Right kidney (tissue), 9 donors: ENCODE data around the gene ASB17.
"Not testable (repeated sequence)": the region's sequence is repeated elsewhere in the genome, so short reads cannot be mapped to it uniquely, and the experiment has no call there.

Experiments
- DNase-seq: peaks from one replicate; pipeline ENCODE4 v3.0.0-alpha.2; 2016
- long read RNA-seq, 8 donors: transcript quantifications; one replicate each; lab custom pipeline, GENCODE V29; 2026

The ASB17 gene, protein sequence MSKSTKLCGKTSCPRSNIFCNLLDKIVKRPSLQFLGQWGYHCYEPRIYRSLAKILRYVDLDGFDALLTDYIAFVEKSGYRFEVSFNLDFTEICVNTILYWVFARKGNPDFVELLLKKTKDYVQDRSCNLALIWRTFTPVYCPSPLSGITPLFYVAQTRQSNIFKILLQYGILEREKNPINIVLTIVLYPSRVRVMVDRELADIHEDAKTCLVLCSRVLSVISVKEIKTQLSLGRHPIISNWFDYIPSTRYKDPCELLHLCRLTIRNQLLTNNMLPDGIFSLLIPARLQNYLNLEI
- long read RNA-seq, donor 1: 0 reads
- long read RNA-seq, donor 2: 0 reads
- long read RNA-seq, donor 3: 0 reads
- long read RNA-seq, donor 4: 0 reads
- long read RNA-seq, donor 5: 0 reads
- long read RNA-seq, donor 6: 0 reads
- long read RNA-seq, donor 7: 0 reads
- long read RNA-seq, donor 8: 0 reads

DNA sequence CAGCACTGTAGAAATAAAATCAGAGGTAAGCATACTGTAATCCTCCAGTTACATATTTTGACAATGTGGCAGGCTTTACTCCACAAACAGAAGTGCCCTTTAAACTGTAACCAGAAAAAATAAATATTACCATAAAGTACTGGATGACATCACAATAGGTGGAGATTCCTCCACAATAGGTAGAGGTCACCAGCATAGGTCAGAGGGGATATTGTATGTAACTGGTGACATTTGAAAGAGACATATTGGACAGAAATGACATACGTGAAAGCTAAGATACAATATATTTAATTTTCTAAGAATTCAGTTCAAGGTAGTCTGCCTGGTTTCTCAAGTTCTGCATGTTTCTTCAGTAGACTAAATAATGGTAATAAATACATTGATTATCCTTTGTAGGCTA, at the start of gene ASB17:
Gene ASB17, minus strand, starts transcription at position 101 of the 400 bp plus-strand sequence. CDS start 113 bp downstream, outside the sequence.
- no peak for DNase-seq

DNA sequence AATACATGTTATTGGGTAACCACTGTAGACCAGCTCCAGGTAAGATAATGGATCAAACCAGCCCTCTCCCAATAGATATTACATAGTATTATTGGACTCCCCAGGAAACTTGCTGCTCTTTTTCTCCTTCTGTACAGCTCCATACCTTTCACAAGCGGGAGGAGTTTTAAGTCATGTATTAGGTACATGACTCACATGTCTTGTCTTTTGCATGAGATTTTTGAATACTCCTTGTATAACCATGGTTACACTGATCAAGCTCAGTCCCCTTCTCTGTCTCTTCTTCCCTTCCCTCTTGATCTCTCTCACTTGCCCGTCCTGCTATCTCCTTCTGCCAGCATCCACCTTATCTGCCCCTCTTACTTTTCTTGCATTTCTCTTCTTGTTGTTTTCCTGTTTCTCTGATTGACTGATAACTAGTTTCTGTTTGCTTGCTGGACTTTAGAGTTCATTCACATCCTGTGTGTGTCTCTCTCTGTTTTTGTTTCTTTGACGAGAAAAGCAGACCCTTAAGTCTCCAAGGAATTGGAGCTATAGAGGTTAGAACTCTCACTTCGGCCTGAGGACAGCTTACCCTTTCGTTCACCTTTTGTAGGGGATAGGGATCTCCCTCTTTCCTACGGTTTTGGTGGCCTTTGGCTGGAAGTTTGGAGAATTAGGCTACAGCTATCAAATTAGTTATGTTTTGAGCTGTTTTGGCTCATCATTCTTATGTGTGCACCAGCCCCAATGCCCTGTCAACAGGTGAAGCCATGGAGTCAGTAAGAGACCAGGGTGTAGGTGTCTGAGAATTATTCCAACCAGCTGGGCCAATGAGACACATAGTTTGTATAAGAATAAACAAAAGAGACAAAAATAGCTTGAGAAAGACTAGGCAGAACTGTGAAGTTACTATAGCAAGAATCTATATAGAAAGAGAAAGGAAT, 49.0 kb upstream of the ASB17 start:
- DNase-seq: no peak

DNA sequence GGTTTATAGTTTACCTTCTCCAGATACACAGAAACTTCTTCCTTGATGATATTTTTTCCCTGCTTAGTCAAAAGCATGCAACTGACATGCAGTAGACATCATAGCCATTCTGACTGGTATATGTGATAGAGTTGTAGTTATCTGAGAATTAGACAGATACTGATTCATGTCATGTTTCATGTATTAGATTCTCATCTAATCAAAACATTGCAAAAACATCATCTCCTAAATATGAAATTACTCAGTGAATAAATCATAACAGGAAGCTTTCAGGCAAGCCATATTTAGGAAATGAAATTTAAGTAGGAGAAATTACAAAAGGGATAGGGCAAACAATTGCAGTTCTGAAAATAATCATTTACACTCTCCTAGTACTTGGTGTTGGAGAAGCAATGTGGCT, 38.4 kb upstream of the ASB17 start:
- no peak for DNase-seq

DNA sequence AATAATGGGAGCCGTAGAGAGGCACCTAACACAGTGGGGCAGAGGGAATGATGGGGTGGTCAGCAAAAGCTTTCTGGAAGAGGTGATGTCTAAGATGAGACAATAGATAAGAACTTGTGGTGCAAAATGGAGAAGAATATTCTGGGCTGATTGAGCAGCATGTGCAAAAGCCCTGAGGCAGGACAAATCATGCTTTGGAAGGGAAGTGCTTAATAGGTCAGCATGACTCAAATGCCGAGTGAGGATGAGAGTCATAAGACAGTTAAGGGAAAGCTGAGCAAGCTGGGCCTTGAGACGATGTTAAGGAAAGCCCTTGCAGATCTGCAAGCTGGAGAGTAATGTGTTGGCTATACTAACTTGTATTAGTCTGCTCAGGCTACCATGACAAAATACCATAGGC, 37.3 kb upstream of the ASB17 start:
- no peak for DNase-seq

DNA sequence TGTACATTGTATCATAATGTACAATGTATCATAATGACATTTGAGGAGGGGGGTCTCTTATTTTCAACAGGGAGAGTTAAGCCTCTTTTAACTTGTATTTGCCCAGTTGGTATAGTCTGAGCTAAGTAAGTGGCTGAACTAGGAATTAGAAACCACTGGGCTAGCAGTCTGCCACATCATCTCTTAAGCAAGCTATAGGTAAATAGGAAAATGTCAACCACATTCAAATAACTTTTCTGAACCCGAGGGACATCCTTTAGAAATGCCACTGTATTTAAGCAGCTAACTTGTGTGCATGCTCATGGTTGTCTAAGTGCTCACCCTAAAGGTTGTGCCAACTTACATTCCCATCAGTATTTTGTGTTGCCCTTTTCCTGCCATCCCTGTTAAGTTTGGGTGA, 35.5 kb upstream of the ASB17 start:
- DNase-seq: no peak

DNA sequence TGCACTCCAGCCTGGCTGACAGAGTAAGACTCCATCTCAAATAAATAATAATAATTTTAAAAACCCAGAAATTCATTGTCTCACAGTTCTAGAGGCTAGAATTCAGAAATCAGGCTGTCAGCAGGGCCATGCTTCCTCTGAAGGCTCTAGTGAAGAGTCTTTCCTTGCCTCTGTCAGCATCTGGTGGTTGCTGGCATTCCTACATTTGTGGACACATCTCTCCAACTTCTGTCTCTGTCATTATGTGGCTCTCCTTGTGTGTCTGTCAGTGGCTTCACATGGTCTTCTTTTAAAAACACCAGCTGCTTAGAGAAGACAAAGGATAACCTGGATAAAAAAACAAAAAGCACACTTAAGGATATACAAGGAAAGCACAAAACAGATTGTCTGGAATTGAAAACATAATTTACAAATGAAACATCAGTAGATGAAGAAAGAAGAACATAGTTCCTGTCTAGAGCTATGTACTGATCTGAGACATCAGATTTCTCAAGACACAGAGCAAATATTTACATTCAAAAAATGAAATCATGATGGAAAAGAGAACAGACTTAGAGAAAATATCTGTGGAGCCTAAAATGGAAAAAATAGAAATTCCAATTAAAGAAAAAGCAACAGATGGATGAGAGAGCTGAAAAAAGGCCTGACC, 32.7 kb upstream of the ASB17 start:
- no peak for DNase-seq

DNA sequence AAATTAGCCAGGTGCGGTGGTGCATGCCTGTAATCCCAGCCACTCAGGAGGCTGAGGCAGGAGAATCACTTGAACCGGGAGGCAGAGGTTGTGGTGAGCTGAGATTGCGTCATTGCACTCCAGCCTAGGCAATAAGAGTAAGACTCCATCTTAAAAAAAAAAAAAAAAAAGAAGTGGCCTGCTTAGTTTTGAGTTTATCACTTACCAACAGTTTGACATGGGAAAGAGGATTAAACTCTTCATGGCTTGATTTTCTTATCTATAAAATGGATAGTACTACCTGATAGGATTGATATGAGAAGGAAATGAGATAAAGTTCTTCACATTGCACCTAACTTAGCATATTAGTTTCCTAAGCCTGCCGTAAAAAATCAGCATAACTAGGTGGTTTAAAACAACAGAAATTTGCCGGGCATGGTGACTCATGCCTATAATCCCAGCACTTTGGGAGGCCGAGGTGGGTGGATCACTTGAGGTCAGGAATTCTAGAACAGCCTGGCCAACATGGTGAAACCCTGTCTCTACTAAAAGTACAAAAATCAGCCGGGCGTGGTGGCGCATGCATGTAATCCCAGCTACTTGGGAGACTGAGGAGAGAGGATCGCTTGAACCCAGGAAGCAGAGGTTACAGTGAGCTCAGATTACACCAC, 32.0 kb upstream of the ASB17 start:
- DNase-seq: not testable (repeated sequence)

DNA sequence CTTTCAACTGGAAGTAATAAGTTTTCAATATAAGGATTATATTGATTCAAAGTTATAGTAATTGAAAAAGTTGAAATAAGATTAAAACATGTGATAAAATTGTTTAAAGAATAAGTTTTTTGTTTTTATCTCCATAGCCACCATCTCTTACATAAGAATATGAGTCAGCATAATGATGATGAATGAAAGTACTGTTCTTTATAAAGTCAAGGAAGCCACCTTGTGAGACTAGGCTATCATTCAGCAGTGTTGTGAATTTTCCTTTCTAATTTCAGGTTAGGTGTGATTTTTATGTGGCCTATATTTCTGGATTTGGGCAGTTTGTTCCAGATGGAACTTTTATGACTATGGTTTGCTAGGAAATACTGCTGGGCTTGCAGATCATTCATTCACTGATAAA, 22.4 kb upstream of the ASB17 start:
- no peak for DNase-seq

DNA sequence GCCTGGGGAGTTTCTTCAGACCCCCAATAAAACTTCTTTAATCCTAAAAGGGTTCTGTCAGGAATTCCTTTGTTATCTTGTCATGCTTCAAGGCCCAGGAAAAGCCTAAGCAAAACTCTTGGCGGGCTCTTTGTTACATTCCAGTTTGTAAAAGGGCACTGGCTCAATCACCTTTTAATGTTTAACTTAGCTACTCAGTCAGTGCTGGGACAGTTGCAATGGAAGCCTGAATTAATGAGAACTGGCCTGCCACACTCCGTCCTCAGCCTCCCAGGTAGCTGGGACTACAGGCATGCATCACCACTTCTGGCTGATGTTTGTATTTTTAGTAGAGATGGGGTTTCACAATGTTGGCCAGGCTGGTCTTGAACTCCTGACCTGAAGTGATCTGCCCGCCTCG, 21.3 kb upstream of the ASB17 start:
- DNase-seq: no peak

DNA sequence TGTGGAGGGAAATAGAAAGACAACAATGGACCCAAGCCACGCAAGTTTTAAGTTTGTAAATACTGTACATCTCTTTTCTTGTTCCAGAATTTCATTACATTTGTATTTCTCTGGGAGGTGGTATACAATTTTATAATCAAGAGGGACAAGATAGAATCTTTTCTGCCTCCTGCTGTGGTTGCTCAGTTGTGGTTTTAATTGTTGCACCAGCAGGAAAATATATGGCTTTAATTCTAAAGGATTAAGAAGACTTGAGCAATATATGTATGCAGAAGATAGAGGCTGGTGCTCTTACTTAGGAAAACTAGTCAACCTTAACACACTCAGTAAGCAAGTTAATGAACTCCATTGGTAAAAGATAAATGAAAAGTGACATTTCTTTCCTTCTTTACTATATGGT, 19.8 kb upstream of the ASB17 start:
- DNase-seq: no peak

DNA sequence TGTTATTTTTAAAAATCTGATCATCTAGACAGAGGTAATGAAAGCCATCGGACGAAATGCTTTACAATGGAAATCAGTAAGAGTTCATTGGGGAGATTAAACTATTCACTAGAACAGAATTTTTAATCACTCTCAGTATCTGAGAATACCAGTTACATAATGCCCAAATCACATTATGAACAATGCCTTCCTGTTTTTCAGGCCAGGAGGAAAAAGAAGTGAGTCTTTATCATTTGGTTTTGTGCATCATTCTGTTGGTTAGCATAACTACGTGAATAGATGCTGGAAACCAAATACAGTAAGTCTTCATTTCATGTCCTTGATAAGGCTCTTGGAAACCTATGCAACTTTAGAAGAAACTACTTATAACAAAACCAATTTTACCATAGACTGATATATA, 18.0 kb upstream of the ASB17 start:
- DNase-seq: no peak

DNA sequence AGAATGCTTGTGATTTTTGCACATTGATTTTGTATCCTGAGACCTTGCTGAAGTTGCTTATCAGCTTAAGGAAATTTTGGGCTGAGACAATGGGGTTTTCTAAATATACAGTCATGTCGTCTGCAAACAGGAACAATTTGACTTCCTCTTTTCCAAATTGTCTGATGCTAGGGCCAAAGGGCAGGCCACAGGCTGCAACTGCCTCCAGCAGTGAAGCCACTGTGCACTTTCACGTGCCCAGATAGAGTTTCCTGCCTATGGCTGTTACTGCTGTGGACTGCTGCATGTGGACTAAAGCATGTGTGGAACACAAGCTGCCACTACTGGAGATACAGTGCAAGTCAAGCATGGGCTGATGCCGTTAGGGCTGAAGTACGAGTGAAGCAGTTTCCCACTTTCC, 10.8 kb upstream of the ASB17 start:
- not testable (repeated sequence) for DNase-seq

DNA sequence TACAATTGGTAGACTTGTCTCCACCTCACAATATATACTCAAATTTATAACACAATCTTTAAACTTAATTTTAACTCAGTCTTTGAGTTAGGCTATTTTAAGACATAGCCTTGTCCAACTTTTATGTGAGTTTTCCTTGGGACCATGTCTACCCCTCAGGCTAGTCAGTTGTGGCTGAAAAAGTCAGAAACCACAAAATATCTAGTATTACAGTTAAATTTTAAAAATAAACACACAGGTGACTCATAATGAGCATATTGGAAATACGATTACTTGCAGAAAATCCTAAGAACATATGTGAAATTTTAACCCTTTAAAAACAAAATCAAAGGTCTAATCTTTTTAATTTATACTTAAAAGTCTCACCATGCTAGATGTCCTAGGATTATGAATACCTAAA, 4.8 kb upstream of the ASB17 start:
- no peak for DNase-seq

DNA sequence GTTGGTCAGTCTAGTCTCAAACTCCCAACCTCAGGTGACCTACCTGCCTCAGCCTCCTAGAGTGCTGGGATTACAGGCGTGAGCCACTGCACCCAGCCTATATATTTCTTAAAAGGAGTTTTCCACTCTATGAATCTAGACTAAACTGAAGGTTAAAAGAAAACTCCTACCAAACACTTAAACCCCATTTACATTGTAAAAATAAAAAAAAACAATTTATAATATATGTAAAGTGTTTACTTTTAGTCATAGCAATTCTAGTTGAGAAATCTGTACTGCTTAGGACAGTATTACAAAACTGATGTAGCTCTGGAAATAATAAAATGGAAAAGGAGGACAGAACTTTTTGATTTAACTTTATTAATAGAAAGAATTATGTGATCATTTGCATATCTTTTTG, 9.5 kb downstream of the ASB17 start:
- no peak for DNase-seq

DNA sequence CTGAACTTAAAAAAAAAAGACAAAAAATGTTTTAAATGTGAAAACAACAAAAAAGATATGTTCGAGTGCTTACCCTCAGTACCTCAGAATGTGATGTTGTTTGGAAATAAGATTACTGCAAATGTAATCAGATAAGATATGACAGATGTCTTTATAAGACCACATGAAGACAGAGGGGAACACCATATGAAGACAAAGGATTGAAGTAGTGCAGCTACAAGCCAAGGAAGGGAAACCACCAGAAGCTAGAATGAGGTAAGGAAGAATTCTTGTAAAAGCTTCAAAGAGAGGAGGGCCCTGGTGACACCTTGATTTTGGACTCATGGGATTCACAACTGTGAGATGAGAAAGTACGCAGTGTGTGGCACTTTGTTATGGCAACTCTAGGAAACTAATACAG, 15.4 kb downstream of the ASB17 start:
- DNase-seq: no peak

DNA sequence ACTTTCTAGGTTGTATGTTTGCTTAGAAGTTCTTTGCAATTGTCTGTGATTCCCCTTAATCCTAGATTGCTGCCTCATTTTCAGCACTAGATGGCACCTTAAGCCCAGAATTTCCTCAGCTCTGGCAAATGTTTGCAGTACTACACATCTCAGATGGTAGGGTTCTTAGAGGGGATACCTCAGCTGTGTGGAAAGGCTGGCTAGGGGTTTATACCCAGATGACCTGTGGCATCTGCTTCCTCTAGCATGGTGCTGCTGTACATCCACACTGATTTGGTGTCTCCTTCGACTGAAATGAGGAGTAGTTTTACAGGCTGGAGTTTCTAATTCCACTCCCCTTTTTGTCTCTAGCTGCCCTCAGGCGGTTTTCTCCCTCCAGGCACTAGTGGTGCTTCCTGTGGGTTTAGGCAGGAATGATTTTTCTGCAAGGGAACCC, 23.5 kb downstream of the ASB17 start:
- peak; percentile 5 for DNase-seq

DNA sequence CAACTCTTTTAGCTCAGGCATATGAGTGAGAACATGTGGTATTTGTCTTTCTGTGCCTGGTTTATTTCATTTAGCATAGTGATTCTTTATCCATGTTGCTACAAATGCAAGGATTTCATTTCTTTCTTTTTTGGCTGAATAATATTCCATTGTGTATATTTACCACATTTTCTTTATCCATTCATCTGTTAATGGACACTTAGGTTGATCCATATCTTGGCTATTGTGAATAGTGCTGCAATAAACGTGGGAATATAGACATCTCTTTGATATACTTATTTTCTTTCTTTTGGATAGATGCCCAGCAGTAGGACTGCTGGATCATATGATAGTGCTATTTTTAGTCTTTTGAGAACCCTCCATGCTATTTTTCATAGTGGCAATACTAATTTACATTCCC, 30.8 kb downstream of the ASB17 start:
- no peak for DNase-seq

DNA sequence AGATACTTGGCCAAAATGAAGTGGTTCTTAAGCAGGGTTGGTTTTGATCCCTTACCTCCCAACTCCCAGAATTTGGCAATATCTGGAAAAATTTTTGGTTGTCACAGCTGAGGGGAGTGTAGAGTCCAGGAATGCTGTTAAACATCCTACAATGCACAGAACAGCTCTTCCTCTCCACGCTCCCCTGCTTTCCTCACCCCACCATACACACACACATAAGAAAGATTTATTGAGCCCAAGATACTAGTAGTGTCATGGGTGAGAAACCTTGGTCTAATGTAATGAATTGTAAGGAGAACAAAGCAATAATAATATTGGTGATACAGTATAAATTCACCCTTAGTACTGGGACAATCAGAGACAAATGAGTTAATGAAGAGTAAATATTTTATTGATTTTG, 47.8 kb downstream of the ASB17 start:
- no peak for DNase-seq

DNA sequence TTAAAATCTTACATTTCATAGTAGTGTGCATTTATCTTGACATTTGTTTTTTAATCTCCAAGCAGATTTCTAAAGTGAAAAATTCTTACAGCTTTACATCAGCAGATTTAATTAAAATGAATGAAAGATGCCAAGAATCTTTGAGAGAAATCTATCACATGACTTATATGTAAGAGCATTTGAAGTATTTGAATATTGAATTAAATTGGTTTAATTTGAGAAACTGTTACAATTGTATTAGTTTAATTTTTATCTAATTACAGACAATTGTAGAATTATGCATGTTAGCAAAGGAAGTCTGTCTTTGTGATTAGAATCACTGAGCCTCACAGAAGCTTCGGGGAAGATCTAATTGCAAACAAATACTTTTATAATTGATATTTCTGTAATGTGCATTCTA, 52.2 kb downstream of the ASB17 start:
- no peak for DNase-seq

DNA sequence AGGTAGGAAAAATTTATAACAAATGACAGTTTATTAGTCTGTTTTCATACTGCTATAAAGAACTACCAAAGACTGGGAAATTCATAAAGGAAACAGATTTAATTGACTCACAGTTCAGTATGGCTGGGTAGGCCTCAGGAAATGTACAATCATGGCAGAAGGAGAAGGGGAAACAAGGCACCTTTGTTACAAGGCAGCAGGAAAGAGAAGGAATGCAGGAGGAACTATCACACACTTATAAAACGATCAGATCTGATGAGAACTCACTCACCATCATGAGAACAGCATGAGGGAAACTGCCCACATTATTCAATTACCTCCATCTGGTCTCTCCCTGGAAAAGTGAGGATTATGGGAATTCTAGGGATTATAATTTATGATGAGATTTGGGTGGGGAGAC, 61.3 kb downstream of the ASB17 start:
- DNase-seq: no peak
